ENCODE measurements around the gene CFAP97.

The CFAP97 gene

GRCh38 chr4:185118876-185119275 is 84.9 kb downstream of the CFAP97 start:
- H4K20me1 ChIP-seq (ENCODE audit: low read depth, low read length) = no peaks in the 10 kb centered on the region
- no peaks in the 10 kb centered on the region for H3K9me2 ChIP-seq (replicated peaks; ENCODE audit: insufficient read depth, low read length)
- no peak overlapping the region for H3K4me2 ChIP-seq (ENCODE audit: low read depth, low read length, poor library complexity, severe bottlenecking)
- no peaks in the 10 kb centered on the region for H3K9me3 ChIP-seq (ENCODE audit: insufficient read depth, low read length)
- H3K9ac ChIP-seq (ENCODE audit: low read length) = no peak overlapping the region
- H3K79me2 ChIP-seq (ENCODE audit: insufficient read depth, low read length) = no peaks in the 10 kb centered on the region
- no peaks in the 10 kb centered on the region for H3K36me3 ChIP-seq (ENCODE audit: low read length)
- H2AFZ ChIP-seq (ENCODE audit: low read depth, low read length, severe bottlenecking) = no peak overlapping the region
- H3K27ac ChIP-seq (ENCODE audit: low read depth, low read length) = no peak overlapping the region
- H3K27me3 ChIP-seq (ENCODE audit: low read length) = no peaks in the 10 kb centered on the region
- TF ChIP-seq EZH2phosphoT487 (conservative IDR thresholded peaks at IDR 0.05; ENCODE audit: low read length) (no peak), CTCF (IDR thresholded peaks at IDR 0.05; ENCODE audit: insufficient read depth, low read length, poor library complexity, severe bottlenecking) (no peak)
- H3K4me3 ChIP-seq (ENCODE audit: insufficient read depth, low read length, poor library complexity, severe bottlenecking) = no peak overlapping the region
- no peaks in the 10 kb centered on the region for H3F3A ChIP-seq (ENCODE audit: insufficient read depth)

- Histone ChIP-seq H3K9me2 (replicated peaks; ENCODE audit: insufficient read depth, low read length) (no peaks in the 10 kb centered on the region), H4K20me1 (ENCODE audit: low read depth, low read length) (no peaks in the 10 kb centered on the region), H2AFZ (ENCODE audit: low read depth, low read length, severe bottlenecking) (no peak overlapping the region)
Measured at GRCh38 chr4:185117300-185117934, 86.4 kb downstream of the CFAP97 start.

DNA sequence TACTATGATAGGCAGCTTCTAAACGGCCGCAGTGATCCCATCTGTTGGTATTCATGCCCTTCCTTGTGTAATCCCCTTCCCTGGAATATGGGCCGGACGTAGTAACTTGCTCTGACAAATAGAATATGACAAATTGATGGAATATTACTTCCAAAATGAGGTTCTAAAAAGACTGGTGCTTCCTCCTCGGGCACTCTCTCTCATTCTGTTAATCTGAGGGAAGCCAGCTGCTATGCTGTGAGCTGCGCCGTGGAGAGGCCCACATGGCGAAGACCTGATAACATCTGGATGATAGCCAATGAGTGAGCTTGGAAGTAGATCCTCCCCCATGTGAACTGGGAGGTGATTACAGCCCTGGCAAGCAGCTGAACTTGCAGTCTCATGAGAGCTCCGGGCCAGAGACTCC is 88.0 kb downstream of the CFAP97 start:
- Histone ChIP-seq H3K27ac (ENCODE audit: low read depth, low read length) (no peak overlapping the region), H3K4me3 (ENCODE audit: insufficient read depth, low read length, poor library complexity, severe bottlenecking) (no peak overlapping the region), H4K20me1 (ENCODE audit: low read depth, low read length) (no peaks in the 10 kb centered on the region), H3F3A (ENCODE audit: insufficient read depth) (no peaks in the 10 kb centered on the region), H3K9me3 (ENCODE audit: insufficient read depth, low read length) (no peaks in the 10 kb centered on the region), H3K27me3 (ENCODE audit: low read length) (no peaks in the 10 kb centered on the region), H3K9me2 (replicated peaks; ENCODE audit: insufficient read depth, low read length) (no peaks in the 10 kb centered on the region), H2AFZ (ENCODE audit: low read depth, low read length, severe bottlenecking) (no peak overlapping the region), H3K4me2 (ENCODE audit: low read depth, low read length, poor library complexity, severe bottlenecking) (no peak overlapping the region), H3K36me3 (ENCODE audit: low read length) (no peaks in the 10 kb centered on the region), H3K79me2 (ENCODE audit: insufficient read depth, low read length) (no peaks in the 10 kb centered on the region), H3K9ac (ENCODE audit: low read length) (no peak overlapping the region)
- no peak for TF ChIP-seq CTCF (IDR thresholded peaks at IDR 0.05; ENCODE audit: insufficient read depth, low read length, poor library complexity, severe bottlenecking)
- TF ChIP-seq EZH2phosphoT487 (conservative IDR thresholded peaks at IDR 0.05; ENCODE audit: low read length) = no peak

More at GRCh38 chr4:185117300-185117934, 86.4 kb downstream of the CFAP97 start:
- no peaks in the 10 kb centered on the region for H3K36me3 ChIP-seq (ENCODE audit: low read length)
- H3K4me2 ChIP-seq (ENCODE audit: low read depth, low read length, poor library complexity, severe bottlenecking) = no peak overlapping the region
- no peak for TF ChIP-seq EZH2phosphoT487 (conservative IDR thresholded peaks at IDR 0.05; ENCODE audit: low read length)
- no peak for TF ChIP-seq CTCF (IDR thresholded peaks at IDR 0.05; ENCODE audit: insufficient read depth, low read length, poor library complexity, severe bottlenecking)
- no peak overlapping the region for H3K4me3 ChIP-seq (ENCODE audit: insufficient read depth, low read length, poor library complexity, severe bottlenecking)
- no peaks in the 10 kb centered on the region for H3K27me3 ChIP-seq (ENCODE audit: low read length)
- no peaks in the 10 kb centered on the region for H3K9me3 ChIP-seq (ENCODE audit: insufficient read depth, low read length)
- no peak overlapping the region for H3K27ac ChIP-seq (ENCODE audit: low read depth, low read length)
- H3F3A ChIP-seq (ENCODE audit: insufficient read depth) = no peaks in the 10 kb centered on the region
- H3K79me2 ChIP-seq (ENCODE audit: insufficient read depth, low read length) = no peaks in the 10 kb centered on the region
- no peak overlapping the region for H3K9ac ChIP-seq (ENCODE audit: low read length)

Data from SU-DHL-6 (cell line).